DOHH2 (cell line): ENCODE data around the gene LRRC8D.

Source experiments
- EZH2phosphoT487 ChIP-seq: fragments of 200-600 bp; sonication (generic); IDR thresholded peaks from 2 replicates; pipeline ENCODE4 v1.6.1; 2017; ENCODE audit warnings: borderline replicate concordance, mild to moderate bottlenecking, antibody characterized with exemption, low read length, moderate library complexity, mixed read lengths
- TF ChIP-seq, protein P1 (sequence below): fragments of 200-600 bp; sonication (generic); IDR thresholded peaks from one replicate; pipeline ENCODE4 v1.5.1; 2014; ENCODE audit warnings: antibody characterized with exemption, mild to moderate bottlenecking, low read depth, low read length; ENCODE audit not compliant: poor library complexity, severe bottlenecking

- TF ChIP-seq, protein P1, sequence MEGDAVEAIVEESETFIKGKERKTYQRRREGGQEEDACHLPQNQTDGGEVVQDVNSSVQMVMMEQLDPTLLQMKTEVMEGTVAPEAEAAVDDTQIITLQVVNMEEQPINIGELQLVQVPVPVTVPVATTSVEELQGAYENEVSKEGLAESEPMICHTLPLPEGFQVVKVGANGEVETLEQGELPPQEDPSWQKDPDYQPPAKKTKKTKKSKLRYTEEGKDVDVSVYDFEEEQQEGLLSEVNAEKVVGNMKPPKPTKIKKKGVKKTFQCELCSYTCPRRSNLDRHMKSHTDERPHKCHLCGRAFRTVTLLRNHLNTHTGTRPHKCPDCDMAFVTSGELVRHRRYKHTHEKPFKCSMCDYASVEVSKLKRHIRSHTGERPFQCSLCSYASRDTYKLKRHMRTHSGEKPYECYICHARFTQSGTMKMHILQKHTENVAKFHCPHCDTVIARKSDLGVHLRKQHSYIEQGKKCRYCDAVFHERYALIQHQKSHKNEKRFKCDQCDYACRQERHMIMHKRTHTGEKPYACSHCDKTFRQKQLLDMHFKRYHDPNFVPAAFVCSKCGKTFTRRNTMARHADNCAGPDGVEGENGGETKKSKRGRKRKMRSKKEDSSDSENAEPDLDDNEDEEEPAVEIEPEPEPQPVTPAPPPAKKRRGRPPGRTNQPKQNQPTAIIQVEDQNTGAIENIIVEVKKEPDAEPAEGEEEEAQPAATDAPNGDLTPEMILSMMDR: no peak
- no peak for TF ChIP-seq EZH2phosphoT487
Observed at GRCh38 chr1:89974696-89975470, 154.1 kb downstream of the LRRC8D start.
